Large intestine (tissue), 3 donors: ENCODE results near the gene ADISSP. TPM values are rescaled to one million over a fixed set of nuclear protein-coding genes. Genes with fewer than 3 reads are reported as not detected.

Source experiments
- DNase-seq, 2 donors: peaks; one replicate each; pipeline versions ENCODE4 v3.0.0 to v3.0.0-alpha.2; 2013
- H3K27ac ChIP-seq: one replicate; pipeline ENCODE4 v1.5.1; 2013; ENCODE audit warnings: low read length
- H3K27me3 ChIP-seq: 2 replicates; pipeline ENCODE4 v1.6.1; 2013; ENCODE audit warnings: low read length; ENCODE audit not compliant: control insufficient read depth, insufficient read depth
- H3K36me3 ChIP-seq: 2 replicates; pipeline ENCODE4 v1.6.1; 2013; ENCODE audit warnings: low read length; ENCODE audit not compliant: control insufficient read depth, insufficient read depth
- H3K4me1 ChIP-seq: one replicate; pipeline ENCODE4 v1.6.1; 2013; ENCODE audit warnings: low read length; ENCODE audit not compliant: control insufficient read depth, insufficient read depth
- H3K4me3 ChIP-seq: one replicate; pipeline ENCODE4 v1.5.1; 2013; ENCODE audit warnings: low read length
- H3K9me3 ChIP-seq: one replicate; pipeline ENCODE4 v1.6.1; 2013; ENCODE audit warnings: mild to moderate bottlenecking, low read depth, low read length, moderate library complexity; ENCODE audit not compliant: control insufficient read depth
- WGBS: methylation state at CpG from one replicate; pipeline ENCODE4 v1.1.5; 2013; ENCODE audit warnings: low lambda C conversion rate; ENCODE audit not compliant: insufficient coverage; 5-methylcytosine and 5-hydroxymethylcytosine counted together
- polyA plus RNA-seq: library from polyadenylated mRNA; unstranded; fragments of 120-200 nt; gene quantifications from one replicate; pipeline ENCODE4 v1.2.1, GENCODE V29; 2013

ADISSP gene
- polyA plus RNA-seq, 1 donor: 20.5 TPM

DNA sequence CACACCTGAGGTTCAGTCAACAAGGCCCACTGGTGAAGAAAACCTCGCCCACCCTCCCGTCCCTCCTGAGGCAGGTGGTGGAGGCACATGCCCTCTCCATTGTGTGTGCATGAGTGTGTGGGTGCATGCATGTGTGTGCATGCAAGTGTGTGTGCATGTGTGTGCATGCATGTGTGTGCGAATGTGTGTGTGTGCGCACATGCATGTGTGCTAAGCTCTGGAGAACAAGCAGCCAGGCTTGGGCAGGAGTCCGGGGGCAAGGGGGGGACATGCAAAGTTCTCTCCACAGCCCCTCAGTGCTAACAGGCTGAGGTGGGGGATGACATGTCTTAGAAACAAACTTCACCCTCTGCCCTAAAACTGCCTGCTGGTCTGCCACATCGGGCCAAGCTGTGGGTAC lies 38.2 kb downstream of the ADISSP start:
- WGBS: no CpG with 5 or more reads among the region's 6 CpGs
- Histone ChIP-seq H3K4me1 (no peaks in the 10 kb centered on the region), H3K36me3 (no peaks in the 10 kb centered on the region), H3K27ac (no peak overlapping the region), H3K9me3 (no peaks in the 10 kb centered on the region), H3K4me3 (no peak overlapping the region), H3K27me3 (peaks cover 38% of the 10 kb centered on the region)
- DNase-seq: no peak

DNA sequence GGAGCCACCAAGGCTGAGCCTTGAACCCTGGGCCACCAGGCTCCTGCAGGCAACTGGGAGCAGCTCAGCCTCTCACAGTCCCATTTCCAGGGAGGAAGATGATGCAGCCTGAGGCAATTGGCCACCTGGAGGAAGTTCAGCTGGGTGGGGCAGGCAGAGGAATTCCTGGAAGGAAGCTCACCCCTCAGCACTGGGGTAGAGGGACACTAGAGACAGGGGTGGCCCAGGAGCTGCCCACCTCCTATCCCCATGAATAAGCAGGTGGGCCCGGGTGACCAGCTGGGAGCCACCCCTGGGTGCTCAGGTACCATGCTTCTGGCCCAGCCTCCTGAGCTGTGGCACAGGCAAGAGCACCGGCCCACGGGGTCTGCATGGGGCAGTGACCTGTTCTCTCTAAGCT lies 38.7 kb downstream of the ADISSP start:
- DNase-seq: no peak
- Histone ChIP-seq H3K27me3 (peaks cover 38% of the 10 kb centered on the region), H3K4me3 (no peak overlapping the region), H3K4me1 (no peaks in the 10 kb centered on the region), H3K9me3 (no peaks in the 10 kb centered on the region), H3K36me3 (no peaks in the 10 kb centered on the region), H3K27ac (no peak overlapping the region)
- WGBS: no CpG with 5 or more reads among the region's 3 CpGs

DNA sequence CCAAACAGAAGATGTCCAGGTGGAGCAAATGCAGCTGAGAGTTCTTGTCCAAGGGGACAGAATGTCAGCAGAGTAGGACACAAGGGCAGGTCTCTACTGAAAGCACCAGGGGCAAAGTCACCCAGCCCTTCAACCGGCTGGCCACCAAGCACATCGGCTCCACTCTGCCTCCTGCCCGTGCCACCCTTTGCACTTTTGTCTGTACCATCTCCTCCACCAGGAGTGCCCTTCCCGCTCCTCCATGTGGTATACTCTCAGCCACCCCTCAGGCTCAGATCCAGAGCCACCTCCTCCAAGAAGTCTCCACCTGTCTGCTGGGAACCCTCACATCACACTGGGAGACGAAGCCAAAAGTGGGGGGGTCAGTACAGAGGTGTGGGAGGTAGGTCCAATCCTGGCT lies 39.2 kb downstream of the ADISSP start:
- DNase-seq: no peak
- no peaks in the 10 kb centered on the region for H3K9me3 ChIP-seq
- H3K27me3 ChIP-seq: peaks cover 36% of the 10 kb centered on the region
- no peak overlapping the region for H3K4me3 ChIP-seq
- WGBS: no CpG with 5 or more reads among the region's 5 CpGs
- H3K4me1 ChIP-seq: no peaks in the 10 kb centered on the region
- H3K36me3 ChIP-seq: no peaks in the 10 kb centered on the region
- no peak overlapping the region for H3K27ac ChIP-seq

- WGBS: 53% methylated on average over 6 of the region's 11 CpGs
- Histone ChIP-seq H3K9me3 (no peaks in the 10 kb centered on the region), H3K4me1 (no peaks in the 10 kb centered on the region), H3K4me3 (no peak overlapping the region), H3K27ac (peak overlapping the region; percentile 23), H3K36me3 (no peaks in the 10 kb centered on the region), H3K27me3 (peaks cover 29% of the 10 kb centered on the region)
- DNase-seq: no peak
These were observed 40.0 kb downstream of the ADISSP start for GRCh38 chr20:3727401-3728021.

- H3K27me3 ChIP-seq: peaks cover 13% of the 10 kb centered on the region
- H3K4me1 ChIP-seq: no peaks in the 10 kb centered on the region
- H3K36me3 ChIP-seq: no peaks in the 10 kb centered on the region
- H3K9me3 ChIP-seq: no peaks in the 10 kb centered on the region
- DNase-seq: no peak
- no peak overlapping the region for H3K27ac ChIP-seq
- 78% methylated on average over 4 of the region's 4 CpGs for WGBS
- H3K4me3 ChIP-seq: no peak overlapping the region
These were observed 43.2 kb downstream of the ADISSP start for GRCh38 chr20:3724356-3724755.

DNA sequence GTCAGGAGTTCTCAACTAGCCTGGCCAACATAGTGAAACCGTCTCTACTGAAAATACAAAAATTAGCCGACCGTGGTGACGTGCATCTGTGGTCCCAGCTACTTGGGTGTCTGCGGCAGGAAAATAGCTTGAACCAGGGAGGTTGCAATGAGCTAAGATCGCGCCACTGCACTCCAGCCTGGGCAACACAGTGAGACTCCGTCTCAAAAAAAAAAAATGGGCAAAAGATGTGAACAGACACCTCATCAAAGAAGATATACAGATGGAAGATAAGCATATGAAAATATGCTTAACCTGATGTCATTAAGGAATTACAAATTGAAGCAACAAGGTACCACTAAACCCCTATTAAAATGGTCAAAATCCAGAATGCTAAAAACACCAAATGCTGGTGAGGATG lies 44.3 kb downstream of the ADISSP start:
- Histone ChIP-seq H3K27ac (no peak overlapping the region), H3K36me3 (no peaks in the 10 kb centered on the region), H3K9me3 (no peaks in the 10 kb centered on the region), H3K4me1 (no peaks in the 10 kb centered on the region), H3K4me3 (no peak overlapping the region), H3K27me3 (peaks cover 9% of the 10 kb centered on the region)
- no peak for DNase-seq
- WGBS: 100% methylated on average over 3 of the region's 8 CpGs

GRCh38 chr20:3721912-3722311 lies 45.6 kb downstream of the ADISSP start:
- Histone ChIP-seq H3K36me3 (no peaks in the 10 kb centered on the region), H3K9me3 (no peaks in the 10 kb centered on the region), H3K27me3 (no peaks in the 10 kb centered on the region), H3K4me1 (no peaks in the 10 kb centered on the region), H3K4me3 (no peak overlapping the region), H3K27ac (no peak overlapping the region)
- DNase-seq: no peak
- WGBS: 40% methylated on average over 1 of the region's 4 CpGs

DNA sequence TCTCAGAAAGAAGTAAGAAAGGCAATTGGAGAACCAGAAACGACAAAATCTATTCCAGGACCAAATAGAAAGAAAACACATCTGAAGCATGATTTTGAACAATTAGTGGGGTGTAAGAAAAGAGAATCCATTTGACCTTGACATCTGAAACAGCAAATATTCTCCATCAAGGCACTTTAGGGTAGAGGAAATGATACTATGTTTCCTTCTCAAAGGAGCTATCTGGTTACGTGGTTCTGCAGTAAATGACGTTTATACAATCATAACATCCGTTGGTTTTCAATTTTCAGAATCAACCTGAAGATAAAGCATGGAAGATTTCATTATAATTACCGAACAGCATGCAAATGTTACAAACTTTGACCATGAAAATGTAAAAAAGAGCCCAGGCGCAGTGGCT lies 46.9 kb downstream of the ADISSP start:
- no peak for DNase-seq
- no peak overlapping the region for H3K4me3 ChIP-seq
- WGBS: no CpG with 5 or more reads among the region's 6 CpGs
- no peaks in the 10 kb centered on the region for H3K27me3 ChIP-seq
- H3K9me3 ChIP-seq: no peaks in the 10 kb centered on the region
- H3K27ac ChIP-seq: no peak overlapping the region
- H3K4me1 ChIP-seq: no peaks in the 10 kb centered on the region
- H3K36me3 ChIP-seq: no peaks in the 10 kb centered on the region

DNA sequence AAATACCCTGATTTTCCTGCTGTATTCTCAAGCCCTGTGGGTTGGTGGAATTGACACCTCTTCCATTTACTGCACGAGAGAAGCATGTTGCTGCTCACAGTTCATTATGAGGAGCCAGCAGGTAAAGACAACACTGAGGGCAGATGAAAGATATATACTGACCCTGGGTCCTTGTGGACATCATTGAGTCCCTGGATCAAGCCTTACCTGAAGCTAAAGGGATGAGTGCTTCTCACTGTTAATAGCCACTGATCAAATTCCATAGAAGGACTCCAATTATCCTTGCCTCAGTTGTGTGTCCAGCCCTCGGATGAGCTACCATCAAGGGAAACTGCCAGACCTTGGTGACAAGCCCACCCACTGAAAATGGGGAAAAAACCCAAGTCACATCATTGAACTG lies 47.5 kb downstream of the ADISSP start:
- DNase-seq: no peak
- Histone ChIP-seq H3K27me3 (no peaks in the 10 kb centered on the region), H3K27ac (no peak overlapping the region), H3K4me3 (no peak overlapping the region), H3K4me1 (no peaks in the 10 kb centered on the region), H3K9me3 (no peaks in the 10 kb centered on the region), H3K36me3 (no peaks in the 10 kb centered on the region)
- 100% methylated on average over 1 of the region's 2 CpGs for WGBS

DNA sequence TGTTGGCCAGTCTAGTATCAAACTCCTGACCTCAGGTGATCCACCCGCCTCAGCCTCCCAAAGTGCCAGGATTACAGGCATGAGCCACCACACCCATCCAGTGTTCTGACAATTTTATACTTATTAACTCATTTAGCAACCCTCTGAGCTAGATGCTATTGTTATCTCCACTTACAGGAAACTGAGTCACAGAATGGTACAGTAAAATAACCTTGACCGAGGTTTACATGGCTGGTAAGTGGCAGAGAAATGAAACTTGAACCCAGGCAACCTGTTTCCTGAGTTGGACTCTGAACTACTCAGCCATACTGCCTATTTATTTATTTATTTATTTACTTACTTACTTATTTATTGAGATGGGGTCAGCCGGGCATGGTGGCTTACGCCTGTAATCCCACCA lies 48.5 kb downstream of the ADISSP start:
- Histone ChIP-seq H3K9me3 (no peaks in the 10 kb centered on the region), H3K27ac (no peak overlapping the region), H3K36me3 (no peaks in the 10 kb centered on the region), H3K4me3 (no peak overlapping the region), H3K27me3 (no peaks in the 10 kb centered on the region), H3K4me1 (no peaks in the 10 kb centered on the region)
- no peak for DNase-seq
- WGBS: no CpG with 5 or more reads among the region's 4 CpGs

- no CpG with 5 or more reads among the region's 4 CpGs for WGBS
- Histone ChIP-seq H3K27ac (no peak overlapping the region), H3K27me3 (no peaks in the 10 kb centered on the region), H3K36me3 (no peaks in the 10 kb centered on the region), H3K4me1 (no peaks in the 10 kb centered on the region), H3K9me3 (no peaks in the 10 kb centered on the region), H3K4me3 (no peak overlapping the region)
- peak in 1 of 2 donors; percentile 33 for DNase-seq
These were observed 51.2 kb downstream of the ADISSP start for GRCh38 chr20:3716195-3716834.
